Measurements from ENCODE around the gene NAV3. TPM values are rescaled to one million over a fixed set of nuclear protein-coding genes. Genes with fewer than 3 reads are reported as not detected.

The NAV3 gene
- total RNA-seq, 1 experiment from 2014 or later: 3.0 TPM

- Histone ChIP-seq H4K8ac (replicated peaks; ENCODE audit: insufficient read length, low read depth, low read length) (no peak overlapping the region), H3K4ac (ENCODE audit: low read depth, low read length) (no peak overlapping the region), H4K91ac (ENCODE audit: insufficient read length, low read depth, low read length) (no peak overlapping the region), H4K20me1 (ENCODE audit: control insufficient read depth, insufficient read depth, insufficient read length) (no peaks in the 10 kb centered on the region), H3K9me3 (ENCODE audit: control insufficient read depth, low read depth, low read length) (no peaks in the 10 kb centered on the region), H3K23ac (ENCODE audit: insufficient read length, low read depth, low read length) (no peak overlapping the region), H3K23me2 (ENCODE audit: insufficient read length, low read depth, low read length, poor library complexity, severe bottlenecking) (no peaks in the 10 kb centered on the region), H3K4me1 (ENCODE audit: insufficient read depth, low read length) (no peaks in the 10 kb centered on the region), H2BK12ac (ENCODE audit: insufficient read length, low read depth, low read length) (no peak overlapping the region), H3T11ph (ENCODE audit: low read length) (no peak overlapping the region), H3K79me2 (ENCODE audit: insufficient read depth, low read length) (no peaks in the 10 kb centered on the region), H3K18ac (ENCODE audit: insufficient read length, low read depth, low read length) (no peak overlapping the region), H2AFZ (ENCODE audit: low read length) (no peak overlapping the region), H3K27me3 (ENCODE audit: insufficient read depth, low read length) (no peaks in the 10 kb centered on the region), H2BK15ac (ENCODE audit: low read depth, low read length) (no peak overlapping the region), H3K9ac (ENCODE audit: extremely low read depth, insufficient read length, low read length) (no peak overlapping the region), H3K79me1 (ENCODE audit: insufficient read depth, low read depth, low read length, poor library complexity, severe bottlenecking) (no peaks in the 10 kb centered on the region), H2BK20ac (ENCODE audit: low read depth, low read length, poor library complexity, severe bottlenecking) (no peak overlapping the region), H2AK5ac (ENCODE audit: insufficient read length, low read length) (no peak overlapping the region), H2BK120ac (ENCODE audit: low read depth, low read length, poor library complexity, severe bottlenecking) (no peak overlapping the region), H3K14ac (ENCODE audit: insufficient read depth, low read length) (no peak overlapping the region), H3K4me2 (ENCODE audit: insufficient read depth, insufficient read length, low read length) (no peak overlapping the region), H3K56ac (ENCODE audit: insufficient read length, low read depth, low read length) (no peak overlapping the region), H3K27ac (ENCODE audit: insufficient read length, low read depth, low read length) (no peak overlapping the region), H4K5ac (ENCODE audit: insufficient read length, low read depth, low read length) (no peak overlapping the region), H2BK5ac (ENCODE audit: insufficient read length, low read length) (no peak overlapping the region)
- Mint-ChIP-seq H3K27me3 (ENCODE audit: low read depth) (no peaks in the 10 kb centered on the region), H3K9me3 (no peaks in the 10 kb centered on the region), H3K4me3 (no peak overlapping the region), H3K27ac (no peak overlapping the region), H3K4me1 (no peaks in the 10 kb centered on the region; a peak in 1 of 4 replicates), H3K36me3 (ENCODE audit: insufficient read depth in 1 of 3, low read depth in 3 of 3) (no peaks in the 10 kb centered on the region)
- WGBS (ENCODE audit: extremely low coverage, insufficient read length, low lambda C conversion rate): no CpG with 5 or more reads among the region's 2 CpGs
- TF ChIP-seq CTCF (conservative IDR thresholded peaks at IDR 0.05): no peak
- no peak for DNase-seq
Observed at GRCh38 chr12:77980782-77981181, 150.1 kb downstream of the NAV3 start.
